ENCODE results near the gene PAPPA.

Gene PAPPA

DNA sequence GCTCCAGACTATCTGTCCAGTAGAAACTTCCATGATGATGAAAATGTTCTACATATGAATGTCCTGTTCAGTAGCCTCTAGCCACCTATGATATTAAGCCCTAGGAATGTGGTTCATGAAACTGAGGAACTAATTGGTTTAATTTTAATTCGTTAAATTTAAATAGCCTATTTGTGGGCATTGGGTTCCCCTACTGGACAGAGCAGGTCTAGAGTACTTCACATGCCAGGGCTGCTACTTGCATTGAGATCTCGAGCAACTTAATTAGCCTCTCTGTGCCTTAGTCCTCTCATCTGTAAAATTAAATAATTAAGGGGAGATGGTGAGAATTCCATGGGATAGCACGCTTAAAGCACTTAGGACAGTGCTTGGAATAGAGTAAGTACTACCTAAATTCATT is 160.0 kb downstream of the PAPPA start:
- Histone ChIP-seq H3K4me3 (ENCODE audit: low read depth, low read length) (no peak overlapping the region), H3K36me3 (replicated peaks) (peaks cover 75% of the 10 kb centered on the region), H3K27ac (no peak overlapping the region), H3K27me3 (replicated peaks) (no peaks in the 10 kb centered on the region)
- TF ChIP-seq, protein P1, sequence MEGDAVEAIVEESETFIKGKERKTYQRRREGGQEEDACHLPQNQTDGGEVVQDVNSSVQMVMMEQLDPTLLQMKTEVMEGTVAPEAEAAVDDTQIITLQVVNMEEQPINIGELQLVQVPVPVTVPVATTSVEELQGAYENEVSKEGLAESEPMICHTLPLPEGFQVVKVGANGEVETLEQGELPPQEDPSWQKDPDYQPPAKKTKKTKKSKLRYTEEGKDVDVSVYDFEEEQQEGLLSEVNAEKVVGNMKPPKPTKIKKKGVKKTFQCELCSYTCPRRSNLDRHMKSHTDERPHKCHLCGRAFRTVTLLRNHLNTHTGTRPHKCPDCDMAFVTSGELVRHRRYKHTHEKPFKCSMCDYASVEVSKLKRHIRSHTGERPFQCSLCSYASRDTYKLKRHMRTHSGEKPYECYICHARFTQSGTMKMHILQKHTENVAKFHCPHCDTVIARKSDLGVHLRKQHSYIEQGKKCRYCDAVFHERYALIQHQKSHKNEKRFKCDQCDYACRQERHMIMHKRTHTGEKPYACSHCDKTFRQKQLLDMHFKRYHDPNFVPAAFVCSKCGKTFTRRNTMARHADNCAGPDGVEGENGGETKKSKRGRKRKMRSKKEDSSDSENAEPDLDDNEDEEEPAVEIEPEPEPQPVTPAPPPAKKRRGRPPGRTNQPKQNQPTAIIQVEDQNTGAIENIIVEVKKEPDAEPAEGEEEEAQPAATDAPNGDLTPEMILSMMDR (IDR thresholded peaks at IDR 0.05; ENCODE audit: low read depth, low read length, missing control alignments) = peak; percentile 38
- no peak for DNase-seq
- in situ Hi-C loops (cut with HindIII; ENCODE audit: low pct_ligation_motif_present, low sequenced_read_pairs) = no loop called here

DNA sequence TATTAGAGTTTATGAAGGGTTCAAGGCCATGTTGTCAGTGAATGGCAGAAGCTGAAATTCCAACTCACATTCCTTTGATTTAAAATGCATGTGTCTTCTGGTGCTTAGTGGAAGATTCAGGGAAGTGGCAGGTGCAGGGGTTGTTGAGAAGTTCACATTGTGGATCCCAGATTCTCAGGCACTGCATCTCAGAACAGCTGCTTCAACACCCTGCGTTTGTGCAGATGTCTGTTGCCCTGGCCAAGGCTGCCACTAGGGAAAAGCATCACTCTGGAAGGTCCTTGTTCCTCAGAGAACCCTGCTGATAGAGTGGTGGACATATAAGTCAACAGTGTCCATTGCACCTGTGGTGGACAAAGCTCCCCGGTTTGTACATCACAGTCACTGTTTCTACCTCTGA is 162.7 kb downstream of the PAPPA start:
- no peak for DNase-seq
- no peak overlapping the region for H3K27ac ChIP-seq
- TF ChIP-seq, protein P1 (IDR thresholded peaks at IDR 0.05; ENCODE audit: low read depth, low read length, missing control alignments) = no peak
- no peak overlapping the region for H3K4me3 ChIP-seq (ENCODE audit: low read depth, low read length)
- H3K27me3 ChIP-seq (replicated peaks) = no peaks in the 10 kb centered on the region
- in situ Hi-C loops (cut with HindIII; ENCODE audit: low pct_ligation_motif_present, low sequenced_read_pairs) = no loop called here
- H3K36me3 ChIP-seq (replicated peaks) = peaks cover 68% of the 10 kb centered on the region

DNA sequence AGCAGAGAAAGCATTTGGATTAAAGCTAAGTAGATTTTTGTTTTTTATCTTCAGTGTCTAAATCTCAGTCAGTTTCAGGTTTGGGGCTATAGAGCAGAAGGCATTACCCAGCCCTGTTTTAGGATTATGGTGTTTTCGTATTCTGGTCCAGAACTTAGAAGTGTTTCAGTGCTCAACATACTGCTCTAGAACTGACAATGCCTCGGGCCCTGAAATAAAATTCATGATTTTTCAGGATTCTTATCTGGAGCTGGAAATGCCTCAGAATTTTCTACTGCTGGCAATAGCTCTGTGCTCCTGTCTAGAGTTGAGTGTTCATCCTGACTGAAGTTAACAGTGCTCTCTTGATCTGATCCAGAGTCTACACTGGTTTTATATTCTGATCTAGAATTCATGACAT is 163.9 kb downstream of the PAPPA start:
- H3K27me3 ChIP-seq (replicated peaks) = no peaks in the 10 kb centered on the region
- no peak overlapping the region for H3K4me3 ChIP-seq (ENCODE audit: low read depth, low read length)
- H3K36me3 ChIP-seq (replicated peaks) = peaks cover 65% of the 10 kb centered on the region
- no peak for DNase-seq
- in situ Hi-C loops (cut with HindIII; ENCODE audit: low pct_ligation_motif_present, low sequenced_read_pairs) = no loop called here
- H3K27ac ChIP-seq = no peak overlapping the region
- TF ChIP-seq, protein P1 (IDR thresholded peaks at IDR 0.05; ENCODE audit: low read depth, low read length, missing control alignments) = no peak

DNA sequence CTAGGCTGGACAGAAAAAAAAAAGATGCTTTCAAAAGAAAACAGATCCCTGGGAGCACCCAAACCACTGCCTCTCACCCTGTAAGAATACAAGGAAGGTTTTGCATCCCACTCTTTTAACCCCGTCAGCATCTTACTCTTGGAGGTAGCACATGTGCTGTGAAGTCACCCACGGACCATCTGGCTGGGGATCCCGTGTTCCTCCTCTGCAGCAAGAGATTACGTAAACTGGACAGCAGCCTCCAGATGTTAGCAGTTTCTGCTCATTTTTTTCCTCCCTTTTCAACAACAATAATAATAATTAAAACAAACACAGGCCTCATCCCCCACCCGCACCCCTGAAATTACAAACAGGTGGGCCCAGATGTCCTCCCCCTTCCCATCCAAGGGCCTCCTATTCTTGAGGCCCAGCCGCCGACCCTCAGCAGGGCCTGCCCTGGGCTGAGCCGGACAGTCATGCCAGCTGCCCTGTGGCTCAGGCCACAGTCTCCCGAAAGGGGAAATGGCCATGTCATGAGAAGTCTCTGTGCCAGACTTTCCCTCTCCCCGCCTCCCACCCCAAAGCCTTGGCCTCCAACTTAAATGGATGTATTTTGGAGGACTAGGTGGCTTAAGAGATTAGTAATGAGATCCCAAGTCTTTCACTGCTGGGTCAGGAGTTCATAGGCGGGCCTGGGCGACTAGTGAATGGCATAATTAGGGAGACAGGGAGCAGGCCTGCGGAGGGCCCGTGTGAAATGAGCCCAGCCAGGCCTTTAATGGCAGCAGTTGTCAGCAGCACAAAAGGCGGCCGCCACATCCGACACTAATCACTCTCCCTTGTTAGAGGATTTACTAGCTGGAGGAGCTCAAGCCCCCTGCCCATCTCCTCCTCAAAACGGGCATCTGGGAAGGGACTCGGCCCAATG is 165.1 kb downstream of the PAPPA start:
- no peak for DNase-seq
- in situ Hi-C loops (cut with HindIII; ENCODE audit: low pct_ligation_motif_present, low sequenced_read_pairs) = no loop called here
- H3K27me3 ChIP-seq (replicated peaks) = no peaks in the 10 kb centered on the region
- peaks cover 71% of the 10 kb centered on the region for H3K36me3 ChIP-seq (replicated peaks)
- TF ChIP-seq, protein P1 (IDR thresholded peaks at IDR 0.05; ENCODE audit: low read depth, low read length, missing control alignments) = no peak
- no peak overlapping the region for H3K27ac ChIP-seq
- no peak overlapping the region for H3K4me3 ChIP-seq (ENCODE audit: low read depth, low read length)

DNA sequence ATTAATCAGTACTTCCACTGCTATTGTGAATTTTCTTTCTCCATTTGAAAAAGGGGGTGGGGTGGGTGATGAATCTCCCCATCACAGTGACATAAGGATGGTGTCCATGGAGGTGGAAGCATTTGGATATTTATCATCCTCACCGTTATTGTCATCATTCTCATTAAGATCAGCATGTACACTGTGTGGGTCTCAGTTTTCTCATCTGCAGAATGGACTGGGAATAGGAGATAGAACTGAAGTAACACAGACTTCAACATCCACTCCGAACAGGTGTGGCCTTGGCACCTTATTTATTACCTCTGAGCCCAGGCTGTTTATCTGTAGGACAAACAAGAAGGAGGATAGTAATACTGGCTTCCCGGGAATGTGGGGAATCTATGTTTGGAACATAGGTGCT is 165.9 kb downstream of the PAPPA start:
- DNase-seq = no peak
- TF ChIP-seq, protein P1 (IDR thresholded peaks at IDR 0.05; ENCODE audit: low read depth, low read length, missing control alignments) = no peak
- Histone ChIP-seq H3K36me3 (replicated peaks) (peaks cover 71% of the 10 kb centered on the region), H3K4me3 (ENCODE audit: low read depth, low read length) (no peak overlapping the region), H3K27ac (no peak overlapping the region), H3K27me3 (replicated peaks) (no peaks in the 10 kb centered on the region)
- in situ Hi-C loops (cut with HindIII; ENCODE audit: low pct_ligation_motif_present, low sequenced_read_pairs) = no loop called here

All from brain microvascular endothelial cell (primary cell).